GM19372 (cell line): Measurements from ENCODE around the gene TGFBRAP1.

Experiments used
- ATAC-seq: cut with Tn5 transposase; IDR thresholded peaks from one replicate; pipeline ENCODE4 v1.9.1; 2021; ENCODE audit warnings: mild to moderate bottlenecking, low read depth, moderate library complexity; ENCODE audit not compliant: unreplicated experiment

TGFBRAP1 gene

GRCh38 chr2:105320651-105321215 is 8.8 kb downstream of the TGFBRAP1 start:
- no peak for ATAC-seq

- no peak for ATAC-seq
Observed at GRCh38 chr2:105317937-105318336, 11.6 kb downstream of the TGFBRAP1 start.

GRCh38 chr2:105315314-105315713 is 14.2 kb downstream of the TGFBRAP1 start:
- no peak for ATAC-seq

- no peak for ATAC-seq
Observed at GRCh38 chr2:105313877-105314276, 15.7 kb downstream of the TGFBRAP1 start.

GRCh38 chr2:105309147-105309545 is 20.4 kb downstream of the TGFBRAP1 start:
- ATAC-seq, result no peak

DNA sequence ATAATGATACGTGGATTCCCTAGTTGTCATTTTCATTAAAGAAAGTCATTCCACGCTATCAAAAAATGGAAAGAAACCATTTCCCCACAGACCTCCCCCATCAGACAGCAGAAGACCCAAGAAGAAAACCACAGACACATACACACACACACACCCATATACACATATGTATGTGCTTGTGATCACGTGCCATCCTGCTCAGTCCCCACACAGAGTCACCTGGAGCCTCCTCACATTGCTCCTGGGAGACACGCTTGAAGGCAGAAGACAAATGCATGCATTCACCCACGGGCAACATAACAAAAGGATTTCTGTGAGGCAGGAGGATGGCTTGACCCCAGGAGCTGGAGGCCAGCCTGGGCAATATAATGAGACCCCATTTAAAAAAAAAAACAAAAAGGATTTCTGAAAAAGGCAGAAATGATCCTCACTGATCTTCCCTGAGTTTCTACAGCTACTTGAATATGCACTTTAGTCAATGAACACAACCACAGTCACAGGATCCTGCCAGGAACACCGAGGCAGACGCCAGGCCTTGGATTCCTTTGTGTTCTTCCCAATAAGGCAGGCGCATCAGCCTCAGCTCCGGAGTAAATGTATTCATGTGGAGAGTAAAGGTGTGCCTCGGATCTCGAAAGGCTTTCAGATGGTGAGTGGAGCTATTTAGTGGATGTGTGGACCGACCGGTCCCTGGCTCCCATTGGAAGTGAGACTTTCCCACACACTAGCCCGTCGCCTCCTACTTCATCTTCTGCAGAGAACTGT is 21.0 kb downstream of the TGFBRAP1 start:
- ATAC-seq, result no peak

DNA sequence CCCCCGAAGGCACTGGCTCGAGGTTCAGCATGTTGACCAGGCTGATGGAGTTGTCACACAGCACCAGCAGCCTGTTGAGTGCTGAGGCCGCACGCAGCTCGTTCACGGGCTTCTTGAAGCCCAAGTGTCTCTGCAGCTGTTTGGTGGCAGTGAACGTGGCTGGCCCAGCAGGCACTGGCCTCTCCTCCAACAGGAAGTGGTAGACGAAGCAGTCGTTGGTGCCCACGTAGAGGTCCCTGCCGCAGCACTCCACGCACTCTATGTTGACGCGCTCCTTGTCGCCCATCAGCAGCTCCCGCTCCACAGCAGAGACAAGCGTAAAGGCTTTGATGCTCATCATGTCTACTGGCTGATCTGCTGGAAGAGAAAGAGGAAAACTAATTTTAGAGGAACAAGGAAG is 21.6 kb downstream of the TGFBRAP1 start:
- ATAC-seq, result no peak

DNA sequence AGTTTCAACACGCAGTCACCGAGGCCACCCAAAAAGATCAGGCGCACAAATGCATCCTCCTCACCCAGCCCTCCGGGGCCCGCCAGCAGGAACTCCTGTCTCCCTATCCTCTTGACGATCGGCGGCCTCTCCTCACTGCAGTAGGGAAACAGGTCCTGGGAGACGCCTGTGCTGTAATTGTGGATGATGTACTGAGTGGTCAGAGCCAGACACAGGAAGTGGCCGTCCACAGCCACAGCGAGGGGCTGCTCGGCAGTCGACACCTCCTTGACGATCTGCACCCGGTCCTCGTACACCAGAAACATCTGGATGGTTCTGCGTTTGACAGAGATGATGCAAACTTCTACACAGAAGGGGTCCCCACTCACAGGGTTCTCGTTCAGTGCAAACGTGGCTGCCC is 22.0 kb downstream of the TGFBRAP1 start:
- ATAC-seq, result no peak

- ATAC-seq, result no peak
Observed at GRCh38 chr2:105307146-105307545, 22.4 kb downstream of the TGFBRAP1 start.

DNA sequence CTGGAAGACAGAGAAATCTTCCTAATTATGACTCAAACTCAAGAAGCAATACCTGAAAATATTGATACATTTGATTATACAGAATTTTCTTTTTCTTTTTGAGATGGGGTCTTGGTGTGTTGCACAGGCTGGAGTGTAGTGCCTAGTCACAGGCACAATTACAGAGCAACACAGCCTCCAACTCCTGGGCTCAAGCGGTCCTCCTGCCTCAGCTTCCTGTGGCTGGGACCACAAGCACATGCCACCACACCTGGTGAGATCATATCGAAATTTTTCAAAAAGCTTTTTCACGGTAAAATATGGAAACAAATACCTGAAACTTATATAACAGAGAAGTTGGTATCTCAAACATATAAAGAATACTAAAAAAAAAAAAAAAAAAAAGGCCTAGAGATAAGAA is 27.9 kb downstream of the TGFBRAP1 start:
- no peak for ATAC-seq

DNA sequence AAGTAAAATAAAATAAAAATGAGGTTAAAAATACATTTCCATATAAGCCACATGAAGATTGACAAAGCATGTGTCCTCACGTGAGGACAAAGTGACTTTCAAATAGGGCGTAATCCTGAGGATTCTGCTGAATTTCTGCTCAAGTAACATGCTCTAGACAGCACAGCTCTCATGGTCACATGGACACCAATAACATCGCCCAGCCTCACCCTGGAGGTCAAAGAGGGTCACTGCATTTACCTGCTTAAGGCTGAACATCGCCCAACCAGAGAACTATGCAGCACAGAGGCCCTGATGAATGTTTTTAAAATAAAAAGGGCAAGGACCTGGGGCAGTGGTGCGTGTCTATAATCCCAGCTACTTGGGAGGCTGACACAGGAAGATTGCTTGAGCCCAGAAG is 30.2 kb downstream of the TGFBRAP1 start:
- ATAC-seq, result no peak

- ATAC-seq, result no peak
Observed at GRCh38 chr2:105298017-105298416, 31.5 kb downstream of the TGFBRAP1 start.

DNA sequence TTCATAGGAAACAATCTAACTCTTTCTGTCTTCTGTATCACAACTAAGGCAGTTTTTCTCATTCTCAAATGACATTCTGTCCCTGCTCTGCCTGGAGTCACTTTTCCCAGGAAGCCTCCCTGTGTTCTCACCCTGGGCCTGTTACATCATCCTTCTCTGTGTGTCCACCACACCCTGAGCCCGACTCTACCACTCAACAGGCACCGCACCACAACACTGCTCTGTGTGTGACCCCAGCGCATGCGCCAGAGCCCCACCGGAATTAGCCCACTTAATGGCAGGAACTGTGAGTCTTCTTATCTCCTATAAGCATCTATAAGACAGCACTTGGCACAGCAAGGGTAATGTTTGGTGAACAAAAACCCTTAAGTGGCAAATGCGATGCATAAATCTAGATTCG is 32.3 kb downstream of the TGFBRAP1 start:
- no peak for ATAC-seq

DNA sequence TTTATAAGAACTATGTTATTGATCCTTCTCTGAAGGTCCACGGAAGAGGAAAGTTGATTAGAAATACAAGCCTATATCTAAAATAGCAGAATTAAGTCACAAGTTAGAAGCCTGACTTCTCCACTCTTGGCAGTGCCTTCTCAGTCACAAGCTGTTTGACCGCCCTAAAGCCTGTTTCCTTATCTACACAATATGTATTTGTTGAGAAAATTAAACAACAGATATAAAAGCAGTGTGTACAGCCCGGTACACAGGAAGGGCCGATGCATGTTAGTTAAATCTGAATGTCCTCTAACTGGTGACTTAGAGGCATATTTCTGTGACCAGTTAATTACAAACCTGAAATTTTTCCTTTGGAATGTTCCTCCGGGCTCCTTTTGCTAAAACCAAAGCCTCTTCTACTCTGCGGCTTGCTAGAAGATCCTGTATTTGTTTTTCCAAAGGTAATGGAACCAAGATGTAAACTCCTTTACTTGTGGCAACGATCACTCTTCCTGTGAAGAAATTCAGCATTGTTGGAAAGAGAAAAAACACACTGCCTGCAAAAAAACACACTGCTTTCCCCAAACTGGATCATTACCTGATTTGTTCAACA is 33.4 kb downstream of the TGFBRAP1 start:
- no peak for ATAC-seq

- ATAC-seq, result no peak
Observed at GRCh38 chr2:105294844-105295481, 34.6 kb downstream of the TGFBRAP1 start.

- ATAC-seq, result no peak
Observed at GRCh38 chr2:105294046-105294445, 35.5 kb downstream of the TGFBRAP1 start.

GRCh38 chr2:105291981-105292380 is 37.6 kb downstream of the TGFBRAP1 start:
- ATAC-seq, result no peak

- ATAC-seq, result no peak
Observed at GRCh38 chr2:105290981-105291660, 38.4 kb downstream of the TGFBRAP1 start.

- no peak for ATAC-seq
Observed at GRCh38 chr2:105288133-105288532, 41.4 kb downstream of the TGFBRAP1 start.

DNA sequence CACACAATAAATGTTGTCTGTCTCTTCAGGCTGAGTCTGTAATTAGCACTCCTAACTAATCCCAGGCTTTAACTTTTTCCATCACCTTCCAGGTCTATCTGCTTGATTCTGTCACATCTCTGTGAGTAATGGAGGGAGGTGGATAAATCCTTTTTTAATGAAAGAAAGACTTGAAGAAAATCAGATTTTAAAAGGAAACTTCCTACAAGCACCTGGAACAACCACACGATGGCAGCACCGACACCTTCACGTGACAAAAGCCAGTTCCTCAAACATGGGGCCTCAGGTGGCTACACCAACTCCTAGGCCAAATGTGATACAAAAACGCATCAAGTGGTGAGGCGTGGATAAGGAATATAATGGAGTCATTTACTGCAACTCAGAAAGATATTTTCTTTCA is 41.8 kb downstream of the TGFBRAP1 start:
- no peak for ATAC-seq

GRCh38 chr2:105283532-105283931 is 46.0 kb downstream of the TGFBRAP1 start:
- no peak for ATAC-seq
